Parathyroid adenoma (tissue), 2 donors: ENCODE data around the gene ITIH3.

Experiments used
- H2AFZ ChIP-seq: fragments of 300-600 bp; sonication (generic); one replicate; pipeline ENCODE4 v1.7.0; 2017; ENCODE audit warnings: antibody characterized with exemption, mild to moderate bottlenecking
- H3K27ac ChIP-seq: fragments of 300-600 bp; sonication (generic); one replicate; pipeline ENCODE4 v1.7.0; 2017
- H3K27me3 ChIP-seq: fragments of 300-600 bp; sonication (generic); one replicate; pipeline ENCODE4 v1.7.0; 2017; ENCODE audit warnings: low read length; ENCODE audit not compliant: control insufficient read depth, insufficient read depth
- H3K36me3 ChIP-seq: fragments of 300-600 bp; sonication (generic); one replicate; pipeline ENCODE4 v1.7.0; 2017; ENCODE audit warnings: low read length; ENCODE audit not compliant: control insufficient read depth, insufficient read depth
- H3K4me1 ChIP-seq: fragments of 300-600 bp; sonication (generic); one replicate; pipeline ENCODE4 v1.7.0; 2017; ENCODE audit warnings: control low read depth
- H3K4me2 ChIP-seq: fragments of 300-600 bp; sonication (generic); one replicate; pipeline ENCODE4 v1.7.0; 2017; ENCODE audit warnings: low read length
- H3K4me3 ChIP-seq: fragments of 300-600 bp; sonication (generic); one replicate; pipeline ENCODE4 v1.7.0; 2017; ENCODE audit warnings: low read depth, low read length
- H3K79me2 ChIP-seq: fragments of 300-600 bp; sonication (generic); one replicate; pipeline ENCODE4 v1.7.0; 2017; ENCODE audit warnings: control low read depth
- H3K9ac ChIP-seq: fragments of 300-600 bp; sonication (generic); one replicate; pipeline ENCODE4 v1.7.0; 2017; ENCODE audit warnings: mild to moderate bottlenecking
- H3K9me3 ChIP-seq: fragments of 300-600 bp; sonication (generic); one replicate; pipeline ENCODE4 v1.7.0; 2017; ENCODE audit warnings: low read length; ENCODE audit not compliant: control insufficient read depth
- CTCF ChIP-seq: fragments of 300-600 bp; sonication (generic); IDR thresholded peaks from one replicate; pipeline ENCODE4 v1.7.0; 2017; ENCODE audit warnings: antibody characterized with exemption, mild to moderate bottlenecking
- donor health status: primary hyperparathyroidism.

ITIH3 gene

GRCh38 chr3:52834871-52835501, 40.4 kb downstream of the ITIH3 start, which contains the start of gene MUSTN1:
Gene MUSTN1, minus strand, starts transcription at chr3:52835019. Its CDS starts 71 bp downstream, at chr3:52834948.
- no peak for TF ChIP-seq CTCF
- Histone ChIP-seq H3K4me3 (no peak within 1 kb of the TSS), H3K27ac (no peak within 1 kb of the TSS), H3K4me1 (no peaks in the 10 kb centered on the region), H2AFZ (no peak within 1 kb of the TSS), H3K4me2 (no peak within 1 kb of the TSS), H3K9me3 (no peaks in the 10 kb centered on the region), H3K36me3 (no peaks in the 10 kb centered on the region), H3K79me2 (no peaks in the 10 kb centered on the region), H3K9ac (no peak within 1 kb of the TSS), H3K27me3 (no peaks in the 10 kb centered on the region)

- Histone ChIP-seq H3K4me2 (no peak overlapping the region), H3K9me3 (no peaks in the 10 kb centered on the region), H3K36me3 (no peaks in the 10 kb centered on the region), H3K27me3 (no peaks in the 10 kb centered on the region), H3K9ac (no peak overlapping the region), H2AFZ (no peak overlapping the region), H3K4me1 (no peaks in the 10 kb centered on the region), H3K79me2 (no peaks in the 10 kb centered on the region), H3K4me3 (no peak overlapping the region), H3K27ac (no peak overlapping the region)
- no peak for TF ChIP-seq CTCF
Observed at GRCh38 chr3:52835766-52836470, 41.3 kb downstream of the ITIH3 start.

- Histone ChIP-seq H2AFZ (no peak overlapping the region), H3K9ac (no peak overlapping the region), H3K79me2 (no peaks in the 10 kb centered on the region), H3K27me3 (no peaks in the 10 kb centered on the region), H3K4me3 (no peak overlapping the region), H3K9me3 (no peaks in the 10 kb centered on the region), H3K36me3 (no peaks in the 10 kb centered on the region), H3K4me1 (no peaks in the 10 kb centered on the region), H3K4me2 (no peak overlapping the region), H3K27ac (no peak overlapping the region)
- TF ChIP-seq CTCF = no peak
Observed at GRCh38 chr3:52836471-52836845, 41.9 kb downstream of the ITIH3 start.

GRCh38 chr3:52836986-52837385, 42.4 kb downstream of the ITIH3 start:
- H3K4me2 ChIP-seq = no peak overlapping the region
- H3K79me2 ChIP-seq = no peaks in the 10 kb centered on the region
- H3K9ac ChIP-seq = no peak overlapping the region
- no peak overlapping the region for H3K27ac ChIP-seq
- no peaks in the 10 kb centered on the region for H3K27me3 ChIP-seq
- no peaks in the 10 kb centered on the region for H3K36me3 ChIP-seq
- H2AFZ ChIP-seq = no peak overlapping the region
- no peak for TF ChIP-seq CTCF
- no peak overlapping the region for H3K4me3 ChIP-seq
- no peaks in the 10 kb centered on the region for H3K9me3 ChIP-seq
- H3K4me1 ChIP-seq = no peaks in the 10 kb centered on the region
